Measurements from ENCODE around the gene SPATA16.

- TF ChIP-seq EZH2phosphoT487 (IDR thresholded peaks at IDR 0.05; ENCODE audit: low read depth, severe bottlenecking, unreplicated experiment): no peak
- no peak for TF ChIP-seq CTCF (IDR thresholded peaks at IDR 0.05; ENCODE audit: poor library complexity)
These were observed 248.9 kb downstream of the SPATA16 start for GRCh38 chr3:172892158-172892557.
